Prostate gland (tissue), 1 donor: Measurements from ENCODE around the gene UBN1.

Experiments used
- POLR2A ChIP-seq: fragments of 450-650 bp; IDR thresholded peaks from one replicate; pipeline ENCODE4 v1.6.1; 2016; ENCODE audit warnings: antibody characterized with exemption, mild to moderate bottlenecking
- POLR2AphosphoS5 ChIP-seq: sonication (generic); formaldehyde crosslinking; IDR thresholded peaks from one replicate; pipeline ENCODE4 v1.6.1; 2017; ENCODE audit warnings: antibody characterized with exemption

GRCh38 chr16:4915226-4915761, 68.0 kb downstream of the UBN1 start:
- TF ChIP-seq POLR2AphosphoS5 (no peak), POLR2A (no peak)
